HCT116 (cell line): ENCODE measurements around the gene RETREG1. TPM values are rescaled to one million over a fixed set of nuclear protein-coding genes. Genes with fewer than 3 reads are reported as not detected.

ENCODE experiments used
- ATAC-seq: fragments of 200-7000 bp; cut with Tn5 transposase; 2 replicates; pipeline ENCODE4 v1.9.1; 2020; ENCODE audit warnings: mild to moderate bottlenecking, moderate library complexity
- BruUV-seq: library from RNA; stranded (reverse); fragments of 400-500 nt; replicated peaks from 2 replicates; lab custom pipeline; 2021; lab: Mats Ljungman, UMichigan
- CTCF ChIA-PET: fragments of 300-600 bp; sonication (Branson Sonifier 250); formaldehyde crosslinking; loops from one replicate; lab custom pipeline; 2021; ENCODE audit warnings: antibody characterized with exemption; lab: Charles Lee
- POLR2A ChIA-PET: fragments of 300-600, 350-600 bp; sonication (Branson Sonifier 250); formaldehyde crosslinking; loops from one replicate; lab custom pipeline; 2021; ENCODE audit warnings: antibody characterized with exemption; lab: Charles Lee
- RAD21 ChIA-PET, 2 experiments: fragments of 300-600 bp; sonication (Branson Sonifier 250); formaldehyde crosslinking; loops; one replicate each; lab custom pipeline; 2023; ENCODE audit warnings: low total read pairs in 2 of 2; ENCODE audit not compliant: uncharacterized antibody in 2 of 2, unreplicated experiment in 2 of 2, low non-redundant PET in 1 of 2; lab: Charles Lee
- DNase-seq: peaks from one replicate; pipeline ENCODE4 v3.0.0-alpha.2; 2010; ENCODE audit warnings: low read depth, low spot score
- H2AFZ ChIP-seq: fragments of 200-600 bp; shearing (Covaris generic), sonication (generic); 2 replicates; pipeline ENCODE4 v1.6.1; 2017; ENCODE audit warnings: low read depth, mixed run types, mixed read lengths, antibody characterized with exemption, low read length; ENCODE audit not compliant: poor library complexity, severe bottlenecking
- H3K27ac ChIP-seq: 2 replicates; pipeline ENCODE4 v1.5.1; 2012; ENCODE audit warnings: low read depth, low read length
- H3K27me3 ChIP-seq: fragments of 200-600 bp; sonication (generic); 2 replicates; pipeline ENCODE4 v1.6.1; 2016; ENCODE audit warnings: mixed run types, low read length, mixed read lengths; ENCODE audit not compliant: insufficient read depth
- H3K36me3 ChIP-seq, 2 experiments: fragments of 200-500 bp in 1 of 2; fragments of 200-600 bp in 1 of 2; sonication (Bioruptor generic) in 1 of 2; sonication (generic) in 1 of 2; 2 replicates each; pipeline versions ENCODE4 v1.5.1 to v1.6.1; 2014 to 2016; ENCODE audit warnings: low read length in 2 of 2, inconsistent platforms in 1 of 2, mixed read lengths in 1 of 2, mixed run types in 1 of 2; ENCODE audit not compliant: insufficient read depth in 2 of 2, control insufficient read depth in 1 of 2
- H3K4me1 ChIP-seq, 2 experiments: fragments of 200-600 bp in 1 of 2; sonication (generic) in 1 of 2; 2 replicates each; pipeline versions ENCODE4 v1.5.1 to v1.6.1; 2012 to 2017; ENCODE audit warnings: low read length in 2 of 2, inconsistent platforms in 1 of 2, mild to moderate bottlenecking in 1 of 2, mixed read lengths in 1 of 2, mixed run types in 1 of 2, moderate library complexity in 1 of 2; ENCODE audit not compliant: insufficient read depth in 2 of 2, control insufficient read depth in 1 of 2
- H3K4me2 ChIP-seq: fragments of 200-600 bp; sonication (generic); 2 replicates; pipeline ENCODE4 v1.6.1; 2017; ENCODE audit warnings: mixed run types, low read length, mixed read lengths
- H3K4me3 ChIP-seq, 2 experiments: fragments of 200-600 bp in 1 of 2; sonication (generic) in 1 of 2; replicated peaks in 1 of 2; 2 replicates each; pipeline ENCODE4 v1.5.1; 2011 to 2016; ENCODE audit warnings: low read length in 2 of 2, control low read depth in 1 of 2, low read depth in 1 of 2, mild to moderate bottlenecking in 1 of 2, mixed read lengths in 1 of 2, mixed run types in 1 of 2
- H3K79me2 ChIP-seq: fragments of 200-600 bp; sonication (generic); 2 replicates; pipeline ENCODE4 v1.6.1; 2017; ENCODE audit warnings: mild to moderate bottlenecking, mixed run types, low read length, moderate library complexity, mixed read lengths; ENCODE audit not compliant: insufficient read depth
- H3K9ac ChIP-seq: fragments of 200-600 bp; sonication (generic); 2 replicates; pipeline ENCODE4 v1.6.1; 2016; ENCODE audit warnings: low read length, mixed read lengths
- H3K9me2 ChIP-seq: fragments of 200-600 bp; sonication (generic), shearing (Covaris generic); 2 replicates; pipeline ENCODE4 v1.6.1; 2017; ENCODE audit warnings: mixed run types, mild to moderate bottlenecking, moderate library complexity; ENCODE audit not compliant: insufficient read depth
- H3K9me3 ChIP-seq, 2 experiments: fragments of 200-500 bp in 1 of 2; fragments of 200-600 bp in 1 of 2; sonication (Bioruptor generic) in 1 of 2; sonication (generic) in 1 of 2; 2 replicates each; pipeline ENCODE4 v1.6.1; 2014 to 2017; ENCODE audit warnings: low read length in 2 of 2, mixed read lengths in 2 of 2, inconsistent platforms in 1 of 2, low read depth in 1 of 2, mild to moderate bottlenecking in 1 of 2, mixed run types in 1 of 2, moderate library complexity in 1 of 2; ENCODE audit not compliant: control insufficient read depth in 1 of 2, insufficient read depth in 1 of 2
- H4K20me1 ChIP-seq: fragments of 200-600 bp; sonication (generic), shearing (Covaris generic); 2 replicates; pipeline ENCODE4 v1.6.1; 2017; ENCODE audit warnings: mixed run types, mild to moderate bottlenecking, moderate library complexity; ENCODE audit not compliant: insufficient read depth
- CEBPB ChIP-seq: IDR thresholded peaks from 2 replicates; pipeline ENCODE4 v1.6.1; 2012; ENCODE audit warnings: low read depth
- EGR1 ChIP-seq: IDR thresholded peaks from 2 replicates; pipeline ENCODE4 v1.6.1; 2012; ENCODE audit warnings: low read depth
- ELF1 ChIP-seq: IDR thresholded peaks from 2 replicates; pipeline ENCODE4 v1.6.1; 2012; ENCODE audit warnings: low read depth, borderline replicate concordance
- EZH2phosphoT487 ChIP-seq: fragments of 200-600 bp; IDR thresholded peaks from 2 replicates; pipeline ENCODE4 v1.6.1; 2018; ENCODE audit warnings: antibody characterized with exemption, borderline replicate concordance
- JUND ChIP-seq: IDR thresholded peaks from 2 replicates; pipeline ENCODE4 v1.6.1; 2012
- POLR2A ChIP-seq: IDR thresholded peaks from 2 replicates; pipeline ENCODE4 v1.7.0; 2011; ENCODE audit warnings: borderline replicate concordance; ENCODE audit not compliant: insufficient read depth, insufficient read length; ENCODE audit errors: extremely low read depth
- RAD21 ChIP-seq: IDR thresholded peaks from 2 replicates; pipeline ENCODE4 v1.6.1; 2012; ENCODE audit warnings: low read depth, mild to moderate bottlenecking
- SIN3A ChIP-seq: IDR thresholded peaks from 2 replicates; pipeline ENCODE4 v1.6.1; 2012; ENCODE audit warnings: low read depth
- SP1 ChIP-seq: IDR thresholded peaks from 2 replicates; pipeline ENCODE4 v1.6.1; 2012; ENCODE audit warnings: low read depth
- SRF ChIP-seq: IDR thresholded peaks from 2 replicates; pipeline ENCODE4 v1.6.1; 2012; ENCODE audit warnings: low read depth
- TCF7L2 ChIP-seq: IDR thresholded peaks from 2 replicates; pipeline ENCODE4 v1.7.0; 2011; ENCODE audit warnings: borderline replicate concordance, inconsistent platforms; ENCODE audit not compliant: insufficient read depth, insufficient read length; ENCODE audit errors: extremely low read depth
- YY1 ChIP-seq: IDR thresholded peaks from 2 replicates; pipeline ENCODE4 v1.6.1; 2011; ENCODE audit warnings: low read length, low read depth, moderate library complexity, mild to moderate bottlenecking; ENCODE audit not compliant: insufficient replicate concordance; ENCODE audit errors: extremely low read depth
- ZNF274 ChIP-seq: fragments of 200-500 bp; sonication (Bioruptor generic); IDR thresholded peaks from 2 replicates; pipeline ENCODE4 v1.6.1; 2014; ENCODE audit warnings: mild to moderate bottlenecking, low read depth, low read length, inconsistent platforms
- intact Hi-C: fragments of 100-400 bp; cut with micrococcal nuclease; formaldehyde crosslinking; loops from 2 replicates; pipeline ENCODE4 v1.10.0; 2022
- total RNA-seq: library from RNA; stranded (reverse); gene quantifications from one replicate; pipeline ENCODE4 v1.2.1, GENCODE V29; 2021; ENCODE audit not compliant: unreplicated experiment
- TF ChIP-seq, protein P1 (sequence below): IDR thresholded peaks from 2 replicates; pipeline ENCODE4 v1.6.1; 2012
- TF ChIP-seq, protein P2 (sequence below): IDR thresholded peaks from 2 replicates; pipeline ENCODE4 v1.6.1; 2012; ENCODE audit warnings: low read depth

Gene RETREG1
- total RNA-seq, 1 experiment from 2014 or later = 6.0 TPM

DNA sequence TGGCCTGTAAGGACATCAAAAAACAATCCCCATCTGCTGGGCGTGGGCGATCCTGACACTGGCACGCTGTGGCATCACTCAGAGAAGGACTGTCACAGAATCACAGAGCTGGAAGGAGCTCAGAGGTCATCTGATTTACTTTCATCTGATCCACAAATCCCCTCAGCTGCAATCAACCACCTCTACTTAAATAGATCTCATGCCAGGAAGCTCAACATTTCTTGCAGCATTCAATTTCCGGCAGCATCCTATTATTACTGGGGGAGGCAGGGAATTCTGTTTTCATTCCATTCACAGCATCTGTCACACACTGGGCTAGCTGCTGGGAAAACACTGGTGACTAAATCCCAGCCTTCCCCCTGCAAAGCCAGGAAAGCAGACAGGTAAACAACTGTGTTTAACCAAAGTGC, 38.3 kb downstream of the RETREG1 start:
- Histone ChIP-seq H3K9ac (no peak overlapping the region), H3K4me2 (no peak overlapping the region), H3K4me1 (no peaks in the 10 kb centered on the region), H3K4me3 (no peak overlapping the region), H3K79me2 (no peaks in the 10 kb centered on the region), H3K27me3 (no peaks in the 10 kb centered on the region), H4K20me1 (no peaks in the 10 kb centered on the region), H3K9me2 (no peaks in the 10 kb centered on the region), H2AFZ (no peak overlapping the region), H3K9me3 (no peaks in the 10 kb centered on the region), H3K36me3 (no peaks in the 10 kb centered on the region), H3K27ac (no peak overlapping the region)
- TF ChIP-seq RAD21 (no peak), EZH2phosphoT487 (no peak), SIN3A (no peak), POLR2A (no peak)
- TF ChIP-seq, protein P1, sequence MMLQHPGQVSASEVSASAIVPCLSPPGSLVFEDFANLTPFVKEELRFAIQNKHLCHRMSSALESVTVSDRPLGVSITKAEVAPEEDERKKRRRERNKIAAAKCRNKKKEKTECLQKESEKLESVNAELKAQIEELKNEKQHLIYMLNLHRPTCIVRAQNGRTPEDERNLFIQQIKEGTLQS = no peak
- ChIA-PET RAD21 (no interaction called here), POLR2A (no interaction called here), CTCF (interaction anchor here (1.1 kb wide), 1 partner anchor 29 kb away, joined by 3 read pairs; no protein-coding TSS in a partner anchor)
- no peak for ATAC-seq
- intact Hi-C loops = no loop called here
- no TSS peak for BruUV-seq
- no peak for DNase-seq

DNA sequence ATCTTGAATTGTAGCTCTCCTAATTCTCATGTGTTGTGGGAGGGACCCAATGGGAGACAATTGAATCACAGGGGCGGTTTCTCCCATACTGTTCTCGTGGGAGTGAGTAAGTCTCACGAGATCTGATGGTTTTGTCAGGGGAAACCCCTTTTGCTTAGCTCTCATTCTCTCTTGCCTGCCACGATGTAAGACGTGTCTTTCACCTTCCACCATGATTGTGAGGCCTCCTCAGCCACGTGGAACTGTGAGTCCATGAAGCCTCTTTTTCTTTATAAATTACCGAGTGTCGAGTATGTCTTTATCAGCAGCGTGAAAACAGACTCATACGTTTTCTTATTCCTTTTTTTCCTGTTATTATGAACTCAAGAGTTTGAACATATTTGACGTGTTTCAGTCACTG, 39.1 kb downstream of the RETREG1 start:
- intact Hi-C loops = no loop called here
- Histone ChIP-seq H4K20me1 (no peaks in the 10 kb centered on the region), H3K4me1 (no peaks in the 10 kb centered on the region), H2AFZ (no peak overlapping the region), H3K9me2 (no peaks in the 10 kb centered on the region), H3K36me3 (no peaks in the 10 kb centered on the region), H3K9me3 (no peaks in the 10 kb centered on the region), H3K27me3 (no peaks in the 10 kb centered on the region), H3K9ac (no peak overlapping the region), H3K4me2 (no peak overlapping the region), H3K4me3 (no peak overlapping the region), H3K27ac (no peak overlapping the region), H3K79me2 (no peaks in the 10 kb centered on the region)
- no peak for ATAC-seq
- no peak for DNase-seq
- no TSS peak for BruUV-seq
- TF ChIP-seq SRF = no peak
- TF ChIP-seq SP1 = no peak
- TF ChIP-seq, protein P2, sequence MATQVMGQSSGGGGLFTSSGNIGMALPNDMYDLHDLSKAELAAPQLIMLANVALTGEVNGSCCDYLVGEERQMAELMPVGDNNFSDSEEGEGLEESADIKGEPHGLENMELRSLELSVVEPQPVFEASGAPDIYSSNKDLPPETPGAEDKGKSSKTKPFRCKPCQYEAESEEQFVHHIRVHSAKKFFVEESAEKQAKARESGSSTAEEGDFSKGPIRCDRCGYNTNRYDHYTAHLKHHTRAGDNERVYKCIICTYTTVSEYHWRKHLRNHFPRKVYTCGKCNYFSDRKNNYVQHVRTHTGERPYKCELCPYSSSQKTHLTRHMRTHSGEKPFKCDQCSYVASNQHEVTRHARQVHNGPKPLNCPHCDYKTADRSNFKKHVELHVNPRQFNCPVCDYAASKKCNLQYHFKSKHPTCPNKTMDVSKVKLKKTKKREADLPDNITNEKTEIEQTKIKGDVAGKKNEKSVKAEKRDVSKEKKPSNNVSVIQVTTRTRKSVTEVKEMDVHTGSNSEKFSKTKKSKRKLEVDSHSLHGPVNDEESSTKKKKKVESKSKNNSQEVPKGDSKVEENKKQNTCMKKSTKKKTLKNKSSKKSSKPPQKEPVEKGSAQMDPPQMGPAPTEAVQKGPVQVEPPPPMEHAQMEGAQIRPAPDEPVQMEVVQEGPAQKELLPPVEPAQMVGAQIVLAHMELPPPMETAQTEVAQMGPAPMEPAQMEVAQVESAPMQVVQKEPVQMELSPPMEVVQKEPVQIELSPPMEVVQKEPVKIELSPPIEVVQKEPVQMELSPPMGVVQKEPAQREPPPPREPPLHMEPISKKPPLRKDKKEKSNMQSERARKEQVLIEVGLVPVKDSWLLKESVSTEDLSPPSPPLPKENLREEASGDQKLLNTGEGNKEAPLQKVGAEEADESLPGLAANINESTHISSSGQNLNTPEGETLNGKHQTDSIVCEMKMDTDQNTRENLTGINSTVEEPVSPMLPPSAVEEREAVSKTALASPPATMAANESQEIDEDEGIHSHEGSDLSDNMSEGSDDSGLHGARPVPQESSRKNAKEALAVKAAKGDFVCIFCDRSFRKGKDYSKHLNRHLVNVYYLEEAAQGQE = no peak
- TF ChIP-seq ZNF274 = no peak
- no peak for TF ChIP-seq RAD21
- no peak for TF ChIP-seq POLR2A
- no peak for TF ChIP-seq YY1
- TF ChIP-seq JUND = no peak
- no peak for TF ChIP-seq ELF1
- TF ChIP-seq TCF7L2 = no peak
- no peak for TF ChIP-seq EGR1
- TF ChIP-seq CEBPB = no peak
- ChIA-PET CTCF (no interaction called here), POLR2A (no interaction called here), RAD21 (interaction anchor here in 1 of 2 experiments (0.6 kb wide), 1 partner anchor 121 kb away, joined by 3 read pairs; no protein-coding TSS in a partner anchor)
